Activated B cell treated with CpG ODN at 0.5 μM for 24 hours (primary cell): Measurements from ENCODE around the gene MMP19. TPM values are rescaled to one million over a fixed set of nuclear protein-coding genes. Genes with fewer than 3 reads are reported as not detected.

Experiments used
- ATAC-seq: fragments of 200-7000 bp; cut with Tn5 transposase; one replicate; pipeline ENCODE4 v1.10.0; 2021; ENCODE audit warnings: low read depth, mild to moderate bottlenecking, moderate library complexity
- CTCF ChIA-PET: fragments of 350-600 bp; sonication (Branson Sonifier 250); formaldehyde crosslinking; loops from one replicate; lab custom pipeline; 2021; ENCODE audit warnings: antibody characterized with exemption; lab: Charles Lee
- POLR2A ChIA-PET: fragments of 350-600 bp; sonication (Branson Sonifier 250); formaldehyde crosslinking; loops from one replicate; lab custom pipeline; 2021; ENCODE audit warnings: antibody characterized with exemption; lab: Charles Lee
- DNase-seq: peaks from one replicate; pipeline ENCODE4 v3.0.0; 2022
- H3K27ac Mint-ChIP-seq: one replicate; pipeline ENCODE4 v1.8.0; 2020; ENCODE audit warnings: mixed read lengths
- H3K27me3 Mint-ChIP-seq: one replicate; pipeline ENCODE4 v1.8.0; 2021; ENCODE audit warnings: mixed read lengths
- H3K36me3 Mint-ChIP-seq: one replicate; pipeline ENCODE4 v1.8.0; 2021; ENCODE audit warnings: low read depth, mixed read lengths
- H3K4me1 Mint-ChIP-seq: one replicate; pipeline ENCODE4 v1.8.0; 2021; ENCODE audit warnings: mixed read lengths
- H3K4me3 Mint-ChIP-seq: one replicate; pipeline ENCODE4 v1.8.0; 2020; ENCODE audit warnings: mild to moderate bottlenecking, mixed read lengths
- H3K9me3 Mint-ChIP-seq: one replicate; pipeline ENCODE4 v1.8.0; 2020; ENCODE audit warnings: mixed read lengths
- intact Hi-C: fragments of 100-400 bp; cut with micrococcal nuclease; formaldehyde crosslinking; loops from one replicate; pipeline ENCODE4 v1.15.1; 2024
- total RNA-seq: library from RNA; stranded (reverse); gene quantifications from 2 replicates; pipeline ENCODE4 v1.2.3, GENCODE V29; 2022
- TF ChIP-seq, protein P1 (sequence below): fragments of 200-600 bp; IDR thresholded peaks from one replicate; pipeline ENCODE4 v1.8.0; 2022; ENCODE audit warnings: antibody characterized with exemption, mild to moderate bottlenecking

Gene MMP19
- total RNA-seq, 1 donor from 2014 or later = 0.31 TPM

DNA sequence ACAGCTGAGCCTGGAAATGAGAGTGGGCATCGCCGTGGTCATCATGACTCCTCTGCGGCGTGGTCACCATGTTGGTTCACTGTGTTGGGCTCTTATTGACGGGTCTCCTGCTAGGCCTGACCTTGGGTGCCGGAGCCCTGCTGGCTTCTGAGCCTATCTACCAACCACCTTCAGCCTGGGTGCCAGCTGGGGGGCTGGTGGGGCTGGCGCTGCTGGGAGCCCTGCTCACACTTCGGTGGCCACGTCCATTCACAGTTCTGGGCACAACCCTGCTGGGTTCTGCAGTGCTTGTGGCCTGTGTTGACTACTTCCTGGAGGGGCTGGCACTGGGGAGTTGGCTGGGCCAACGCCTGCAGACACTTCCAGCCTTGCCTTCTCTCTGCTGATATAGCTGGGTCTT is 9.7 kb downstream of the MMP19 start:
- Mint-ChIP-seq H3K4me3 (no peak overlapping the region), H3K4me1 (peaks cover 27% of the 10 kb centered on the region), H3K36me3 (peaks cover 14% of the 10 kb centered on the region), H3K27me3 (no peaks in the 10 kb centered on the region), H3K9me3 (no peaks in the 10 kb centered on the region), H3K27ac (no peak overlapping the region)
- intact Hi-C loops = no loop called here
- POLR2A ChIA-PET = no interaction called here
- CTCF ChIA-PET = no interaction called here
- TF ChIP-seq, protein P1, sequence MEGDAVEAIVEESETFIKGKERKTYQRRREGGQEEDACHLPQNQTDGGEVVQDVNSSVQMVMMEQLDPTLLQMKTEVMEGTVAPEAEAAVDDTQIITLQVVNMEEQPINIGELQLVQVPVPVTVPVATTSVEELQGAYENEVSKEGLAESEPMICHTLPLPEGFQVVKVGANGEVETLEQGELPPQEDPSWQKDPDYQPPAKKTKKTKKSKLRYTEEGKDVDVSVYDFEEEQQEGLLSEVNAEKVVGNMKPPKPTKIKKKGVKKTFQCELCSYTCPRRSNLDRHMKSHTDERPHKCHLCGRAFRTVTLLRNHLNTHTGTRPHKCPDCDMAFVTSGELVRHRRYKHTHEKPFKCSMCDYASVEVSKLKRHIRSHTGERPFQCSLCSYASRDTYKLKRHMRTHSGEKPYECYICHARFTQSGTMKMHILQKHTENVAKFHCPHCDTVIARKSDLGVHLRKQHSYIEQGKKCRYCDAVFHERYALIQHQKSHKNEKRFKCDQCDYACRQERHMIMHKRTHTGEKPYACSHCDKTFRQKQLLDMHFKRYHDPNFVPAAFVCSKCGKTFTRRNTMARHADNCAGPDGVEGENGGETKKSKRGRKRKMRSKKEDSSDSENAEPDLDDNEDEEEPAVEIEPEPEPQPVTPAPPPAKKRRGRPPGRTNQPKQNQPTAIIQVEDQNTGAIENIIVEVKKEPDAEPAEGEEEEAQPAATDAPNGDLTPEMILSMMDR = no peak
- DNase-seq (no peak), ATAC-seq (no peak)

DNA sequence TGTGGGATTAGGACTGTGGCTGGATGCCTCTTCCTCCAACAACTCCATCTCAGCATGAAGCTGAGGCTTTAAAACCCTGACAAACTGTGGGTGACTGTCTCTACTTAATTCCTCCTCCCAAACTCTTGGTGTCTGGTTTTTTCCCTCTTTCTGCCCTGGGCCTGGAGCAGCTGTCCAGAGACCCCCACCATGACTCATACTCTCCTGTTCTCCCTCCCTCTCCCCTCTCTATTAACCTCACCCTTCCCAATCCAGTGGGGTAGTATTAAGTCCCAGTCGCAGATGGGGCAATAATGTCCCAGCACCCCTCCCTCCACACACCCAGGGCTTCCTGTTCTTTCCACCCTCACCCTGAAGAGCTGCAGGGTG is 11.3 kb downstream of the MMP19 start:
- Mint-ChIP-seq H3K27ac (no peak overlapping the region), H3K27me3 (no peaks in the 10 kb centered on the region), H3K4me1 (peaks cover 40% of the 10 kb centered on the region), H3K4me3 (peak overlapping the region; percentile 97), H3K36me3 (peaks cover 21% of the 10 kb centered on the region), H3K9me3 (no peaks in the 10 kb centered on the region)
- POLR2A ChIA-PET = interaction anchor here (1.3 to 3.1 kb wide), 4 partner anchors 14 to 111 kb away, joined by 3 to 166 read pairs (median 36); partner anchors contain the start of genes ORMDL2, PYM1 and SARNP
- ATAC-seq (no peak), DNase-seq (no peak)
- TF ChIP-seq, protein P1 = no peak
- intact Hi-C loops = no loop called here
- CTCF ChIA-PET = interaction anchor here (1.3 kb wide), 1 partner anchor 109 kb away, joined by 4 read pairs; no protein-coding TSS in a partner anchor

DNA sequence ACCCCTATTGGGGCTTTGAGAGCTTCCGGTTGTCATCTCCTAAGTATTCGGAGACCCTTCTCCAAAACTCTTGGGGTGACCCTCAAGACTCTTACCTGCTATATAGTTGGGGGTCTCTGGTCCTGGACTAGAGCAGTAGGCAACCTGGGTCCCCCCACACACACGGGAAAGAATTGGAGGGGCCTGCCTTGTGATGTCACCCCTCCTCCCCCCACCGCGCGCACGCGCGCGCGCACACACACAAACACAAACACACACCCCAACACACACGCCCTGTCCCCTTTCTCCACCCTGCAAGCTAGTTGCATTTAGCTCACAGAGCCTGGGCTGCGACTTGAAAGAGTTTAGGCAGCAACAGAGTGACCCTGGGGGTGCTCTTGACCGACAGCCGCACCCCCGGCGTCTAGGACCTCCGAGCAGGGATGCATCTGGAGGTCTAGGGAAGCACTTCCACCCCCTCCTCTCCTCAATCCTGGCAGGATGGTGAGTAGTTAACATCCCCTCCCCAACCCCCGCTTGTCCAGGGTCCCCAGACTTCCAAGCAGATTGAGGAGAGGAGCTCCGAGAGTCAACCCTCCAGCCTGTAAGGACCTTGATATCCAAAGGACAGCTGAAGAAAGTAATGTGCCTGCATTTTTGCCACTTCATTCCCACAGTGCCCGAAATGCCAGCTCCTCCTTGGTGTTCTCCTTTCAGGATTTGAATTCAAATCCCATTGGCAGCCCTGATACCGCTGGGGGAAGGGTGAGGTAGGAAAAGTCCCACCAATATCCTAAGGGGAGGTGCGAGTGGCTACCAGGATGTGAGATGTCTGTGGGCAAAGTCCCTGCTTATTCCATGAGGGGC is 11.9 kb downstream of the MMP19 start:
- peak overlapping the region; percentile 91 for H3K27ac Mint-ChIP-seq
- CTCF ChIA-PET = interaction anchor here (1.2 to 2.2 kb wide), 3 partner anchors 93 to 109 kb away, joined by 4 to 9 read pairs (median 4); no protein-coding TSS in a partner anchor
- ATAC-seq (no peak), DNase-seq (no peak)
- peak overlapping the region; percentile 97 for H3K4me3 Mint-ChIP-seq
- POLR2A ChIA-PET = interaction anchor here (0.6 to 3.1 kb wide), 15 partner anchors 11 to 539 kb away, joined by 3 to 166 read pairs (median 6); partner anchors contain the start of genes CD63, COQ10A, ORMDL2 and PA2G4
- TF ChIP-seq, protein P1 = no peak
- no peaks in the 10 kb centered on the region for H3K9me3 Mint-ChIP-seq
- intact Hi-C loops = no loop called here
- peaks cover 45% of the 10 kb centered on the region for H3K4me1 Mint-ChIP-seq
- H3K27me3 Mint-ChIP-seq = no peaks in the 10 kb centered on the region
- H3K36me3 Mint-ChIP-seq = peaks cover 22% of the 10 kb centered on the region

DNA sequence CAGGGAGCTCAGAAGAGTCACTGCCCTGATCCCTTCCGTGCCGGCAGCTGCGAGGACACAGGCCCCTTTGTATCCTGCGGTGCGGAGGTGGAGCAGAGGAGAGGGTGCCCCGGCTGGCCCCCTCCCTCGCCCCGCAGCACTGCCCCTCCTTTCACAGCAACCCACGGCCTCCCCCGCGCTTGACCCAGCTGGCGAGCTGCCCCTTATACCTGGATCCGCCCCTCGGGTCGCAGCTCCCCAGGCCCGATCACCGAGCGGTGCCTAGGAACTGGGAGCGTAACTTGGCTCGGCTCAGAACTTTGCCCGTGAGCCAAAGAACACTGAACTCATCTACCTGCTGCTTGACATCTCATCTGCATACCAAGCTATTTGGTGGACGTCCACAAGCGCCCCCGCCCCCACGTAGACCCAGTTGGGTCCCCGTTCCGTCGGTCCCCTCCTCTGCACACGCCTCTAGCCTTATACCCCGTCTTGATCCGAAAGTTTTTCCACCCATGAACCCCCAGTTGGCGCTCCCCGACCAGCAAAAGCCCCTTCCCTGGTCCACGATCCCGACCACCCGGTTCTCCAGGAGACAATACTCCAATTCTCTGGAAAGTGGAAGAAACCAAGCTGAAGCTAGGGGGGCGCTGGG is 12.7 kb downstream of the MMP19 start:
- Mint-ChIP-seq H3K4me3 (peak overlapping the region; percentile 97), H3K27me3 (no peaks in the 10 kb centered on the region), H3K4me1 (peaks cover 51% of the 10 kb centered on the region), H3K9me3 (no peaks in the 10 kb centered on the region), H3K27ac (peak overlapping the region; percentile 91), H3K36me3 (peaks cover 24% of the 10 kb centered on the region)
- intact Hi-C loops = loop anchor here (1.0 to 5.0 kb wide), 8 partner anchors 13 to 1692 kb away; partner anchors contain the start of genes DDIT3, MBD6, PA2G4 and PYM1
- TF ChIP-seq, protein P1 = no peak
- peak; percentile 32 for DNase-seq
- ATAC-seq = peak; percentile 13
- POLR2A ChIA-PET = interaction anchor here (0.5 to 3.1 kb wide), 36 partner anchors 10 to 1915 kb away, joined by 3 to 166 read pairs (median 4); partner anchors contain the start of genes BLOC1S1, CD63, COQ10A and DGKA
- CTCF ChIA-PET = interaction anchor here (0.9 to 2.2 kb wide), 6 partner anchors 92 to 110 kb away, joined by 3 to 9 read pairs (median 4); no protein-coding TSS in a partner anchor
